ENCODE results near the gene CACNA1H. TPM values are rescaled to one million over a fixed set of nuclear protein-coding genes. Genes with fewer than 3 reads are reported as not detected.

CACNA1H gene
- polyA plus RNA-seq, 1 experiment, result 1.5 TPM

- H3K27me3 ChIP-seq (ENCODE audit: control insufficient read depth, insufficient read depth, low read length), result peaks cover 21% of the 10 kb centered on the region
- peaks cover 22% of the 10 kb centered on the region; the same call in 1 of the 2 replicates for H3K9me3 ChIP-seq (ENCODE audit: control insufficient read depth, insufficient read depth, low read length)
- H3K27ac ChIP-seq (ENCODE audit: low read depth, low read length), result no peak overlapping the region
- TF ChIP-seq CTCF (IDR thresholded peaks at IDR 0.05; ENCODE audit: low read depth, low read length), result no peak
- ChIA-PET CTCF (no interaction called here), POLR2A (interaction anchor here (1.5 kb wide), 1 partner anchor 31 kb away, joined by 6 read pairs; no protein-coding TSS in a partner anchor)
- no peak for DNase-seq (ENCODE audit: low read depth, low spot score)
- no peak overlapping the region for H3K4me3 ChIP-seq (ENCODE audit: low read depth, low read length)
These were observed 1.3 kb upstream of the CACNA1H start for GRCh38 chr16:1151424-1152122.

- POLR2A ChIA-PET, result no interaction called here
- Histone ChIP-seq H3K27me3 (ENCODE audit: control insufficient read depth, insufficient read depth, low read length) (peaks cover 21% of the 10 kb centered on the region), H3K4me3 (ENCODE audit: low read depth, low read length) (no peak overlapping the region), H3K9me3 (ENCODE audit: control insufficient read depth, insufficient read depth, low read length) (peaks cover 22% of the 10 kb centered on the region; the same call in 1 of the 2 replicates), H3K27ac (ENCODE audit: low read depth, low read length) (no peak overlapping the region)
- CTCF ChIA-PET, result no interaction called here
- TF ChIP-seq CTCF (IDR thresholded peaks at IDR 0.05; ENCODE audit: low read depth, low read length), result no peak
- DNase-seq (ENCODE audit: low read depth, low spot score), result no peak
These were observed 725 bp upstream of the CACNA1H start for GRCh38 chr16:1152123-1152638.

- no peak for DNase-seq (ENCODE audit: low read depth, low spot score)
- POLR2A ChIA-PET, result interaction anchor here (0.6 kb wide), 1 partner anchor 412 kb away, joined by 3 read pairs; no protein-coding TSS in a partner anchor
These were observed 714 bp downstream of the CACNA1H start for GRCh38 chr16:1153480-1154160.

GRCh38 chr16:1154291-1154886 lies 1.5 kb downstream of the CACNA1H start:
- DNase-seq (ENCODE audit: low read depth, low spot score), result no peak
- peaks cover 9% of the 10 kb centered on the region; the same call in 1 of the 2 replicates for H3K9me3 ChIP-seq (ENCODE audit: control insufficient read depth, insufficient read depth, low read length)
- ChIA-PET POLR2A (no interaction called here), CTCF (no interaction called here)
- peak overlapping the region; percentile 32 for H3K4me3 ChIP-seq (ENCODE audit: low read depth, low read length)
- H3K27me3 ChIP-seq (ENCODE audit: control insufficient read depth, insufficient read depth, low read length), result peaks cover 29% of the 10 kb centered on the region
- H3K27ac ChIP-seq (ENCODE audit: low read depth, low read length), result no peak overlapping the region
- TF ChIP-seq CTCF (IDR thresholded peaks at IDR 0.05; ENCODE audit: low read depth, low read length), result no peak

More at GRCh38 chr16:1153480-1154160, 714 bp downstream of the CACNA1H start:
- no peak overlapping the region for H3K27ac ChIP-seq (ENCODE audit: low read depth, low read length)
- no peak for TF ChIP-seq CTCF (IDR thresholded peaks at IDR 0.05; ENCODE audit: low read depth, low read length)
- peaks cover 16% of the 10 kb centered on the region; the same call in 1 of the 2 replicates for H3K9me3 ChIP-seq (ENCODE audit: control insufficient read depth, insufficient read depth, low read length)
- peak overlapping the region; percentile 25; the same call in 1 of the 2 replicates for H3K4me3 ChIP-seq (ENCODE audit: low read depth, low read length)
- CTCF ChIA-PET, result no interaction called here
- peaks cover 23% of the 10 kb centered on the region for H3K27me3 ChIP-seq (ENCODE audit: control insufficient read depth, insufficient read depth, low read length)

Measured in AG04450 (cell line).